IMR-90 (cell line): ENCODE measurements around the gene SCYL2. TPM values are rescaled to one million over a fixed set of nuclear protein-coding genes. Genes with fewer than 3 reads are reported as not detected.
A peak's percentile ranks its signal among the peaks of the same experiment; 100 is the strongest.
"Not testable (repeated sequence)": the region's sequence is repeated elsewhere in the genome, so short reads cannot be mapped to it uniquely, and the experiment has no call there.

Experiments
- ATAC-seq: fragments of 200-7000 bp; cut with Tn5 transposase; 2 replicates; pipeline ENCODE4 v1.9.1; 2020; ENCODE audit warnings: low read depth, mild to moderate bottlenecking, moderate library complexity
- BruUV-seq: library from RNA; stranded (reverse); fragments of 400-500 nt; replicated peaks from 2 replicates; lab custom pipeline; 2021; lab: Mats Ljungman, UMichigan
- CTCF ChIA-PET: fragments of 300-600 bp; formaldehyde crosslinking; extraction: SDS; loops from one replicate; lab custom pipeline; 2021; ENCODE audit warnings: antibody characterized with exemption; lab: Yijun Ruan, JAX
- POLR2A ChIA-PET: fragments of 300-600 bp; sonication (Branson Sonifier 250); formaldehyde crosslinking; loops from one replicate; lab custom pipeline; 2022; ENCODE audit warnings: antibody characterized with exemption; ENCODE audit not compliant: unreplicated experiment; lab: Charles Lee
- DNase-seq: peaks from one replicate; pipeline ENCODE4 v3.0.0; 2013
- H2AFZ ChIP-seq: replicated peaks from 2 replicates; pipeline ENCODE3; 2013; ENCODE audit warnings: low read length, mild to moderate bottlenecking; ENCODE audit not compliant: poor library complexity
- H2AK5ac ChIP-seq: 2 replicates; pipeline ENCODE4 v1.6.1; 2013; ENCODE audit warnings: low read depth, low read length, inconsistent platforms
- H2AK9ac ChIP-seq: replicated peaks from 2 replicates; pipeline ENCODE3; 2013; ENCODE audit warnings: mild to moderate bottlenecking, low read depth, low read length, moderate library complexity; ENCODE audit not compliant: poor library complexity
- H2BK120ac ChIP-seq: 2 replicates; pipeline ENCODE4 v1.6.1; 2013; ENCODE audit warnings: low read depth, low read length, inconsistent platforms
- H2BK15ac ChIP-seq: 3 replicates; pipeline ENCODE4 v1.6.1; 2013; ENCODE audit warnings: low read depth, low read length, inconsistent platforms
- H2BK20ac ChIP-seq: 2 replicates; pipeline ENCODE4 v1.6.1; 2013; ENCODE audit warnings: low read depth, mild to moderate bottlenecking, inconsistent platforms, low read length, moderate library complexity
- H2BK5ac ChIP-seq: 2 replicates; pipeline ENCODE4 v1.6.1; 2013; ENCODE audit warnings: mild to moderate bottlenecking, low read depth, low read length, inconsistent platforms; ENCODE audit not compliant: poor library complexity, severe bottlenecking
- H3K14ac ChIP-seq: replicated peaks from 2 replicates; pipeline ENCODE4 v1.6.1; 2013; ENCODE audit warnings: low read depth, low read length, inconsistent platforms
- H3K18ac ChIP-seq: 2 replicates; pipeline ENCODE4 v1.6.1; 2013; ENCODE audit warnings: low read depth, low read length, control low read depth
- H3K23ac ChIP-seq: 2 replicates; pipeline ENCODE4 v1.6.1; 2013; ENCODE audit warnings: low read depth, low read length, inconsistent platforms
- H3K27ac ChIP-seq: 2 replicates; pipeline ENCODE4 v1.5.1; 2013; ENCODE audit warnings: mild to moderate bottlenecking, control low read depth, low read length; ENCODE audit not compliant: insufficient read depth
- H3K27me3 ChIP-seq: 2 replicates; pipeline ENCODE4 v1.6.1; 2013; ENCODE audit warnings: low read length; ENCODE audit not compliant: control insufficient read depth, insufficient read depth
- H3K36me3 ChIP-seq: 2 replicates; pipeline ENCODE4 v1.6.1; 2013; ENCODE audit warnings: low read length, mixed read lengths; ENCODE audit not compliant: control insufficient read depth, insufficient read depth
- H3K4ac ChIP-seq: 2 replicates; pipeline ENCODE4 v1.6.1; 2013; ENCODE audit warnings: low read depth, low read length, inconsistent platforms
- H3K4me1 ChIP-seq: 2 replicates; pipeline ENCODE4 v1.6.1; 2013; ENCODE audit warnings: low read length, mixed read lengths; ENCODE audit not compliant: control insufficient read depth, insufficient read depth
- H3K4me2 ChIP-seq: 2 replicates; pipeline ENCODE4 v1.6.1; 2013; ENCODE audit warnings: low read depth, mild to moderate bottlenecking, control low read depth, low read length, moderate library complexity
- H3K4me3 ChIP-seq: 2 replicates; pipeline ENCODE4 v1.5.1; 2013; ENCODE audit warnings: low read depth, mild to moderate bottlenecking, control low read depth, low read length, moderate library complexity; ENCODE audit not compliant: insufficient read depth
- H3K56ac ChIP-seq: 2 replicates; pipeline ENCODE4 v1.6.1; 2013; ENCODE audit warnings: low read length, inconsistent platforms; ENCODE audit not compliant: insufficient read depth; ENCODE audit errors: extremely low read depth
- H3K79me1 ChIP-seq, 2 experiments: 2 replicates each; pipeline ENCODE4 v1.6.1; 2013; ENCODE audit warnings: low read length in 2 of 2, inconsistent platforms in 1 of 2, low read depth in 1 of 2
- H3K9ac ChIP-seq: 2 replicates; pipeline ENCODE4 v1.6.1; 2013; ENCODE audit warnings: low read depth, low read length, control low read depth
- H3K9me1 ChIP-seq: 2 replicates; pipeline ENCODE4 v1.6.1; 2013; ENCODE audit warnings: low read length, inconsistent platforms; ENCODE audit not compliant: insufficient read depth
- H3K9me3 ChIP-seq: 2 replicates; pipeline ENCODE4 v1.6.1; 2013; ENCODE audit warnings: low read length; ENCODE audit not compliant: control insufficient read depth, insufficient read depth
- H4K20me1 ChIP-seq: 2 replicates; pipeline ENCODE4 v1.6.1; 2013; ENCODE audit warnings: low read length, inconsistent platforms; ENCODE audit not compliant: insufficient read depth
- H4K5ac ChIP-seq: 2 replicates; pipeline ENCODE4 v1.6.1; 2013; ENCODE audit warnings: mild to moderate bottlenecking, low read depth, low read length, control low read depth
- H4K8ac ChIP-seq, 2 experiments: 2 replicates each; pipeline ENCODE4 v1.6.1; 2013; ENCODE audit warnings: low read depth in 2 of 2, low read length in 2 of 2, control low read depth in 1 of 2, inconsistent platforms in 1 of 2
- H4K91ac ChIP-seq: 2 replicates; pipeline ENCODE4 v1.6.1; 2013; ENCODE audit warnings: low read depth, low read length, inconsistent platforms; ENCODE audit not compliant: insufficient read depth
- CEBPB ChIP-seq: IDR thresholded peaks from 2 replicates; pipeline ENCODE4 v1.6.1; 2012; ENCODE audit warnings: low read depth, low read length, improper control_type of control experiment
- RCOR1 ChIP-seq: IDR thresholded peaks from 2 replicates; pipeline ENCODE4 v1.6.1; 2012; ENCODE audit warnings: mild to moderate bottlenecking, low read length, improper control_type of control experiment; ENCODE audit not compliant: insufficient replicate concordance
- WGBS, 2 experiments: methylation state at CpG; one replicate each; pipeline versions ENCODE4 v1.1.5 to v1.1.7; 2013; ENCODE audit warnings: missing lambda C conversion rate in 2 of 2; ENCODE audit not compliant: insufficient read length in 1 of 2; ENCODE audit errors: extremely low coverage in 2 of 2; 5-methylcytosine and 5-hydroxymethylcytosine counted together
- dilution Hi-C: fragments of 300-500 bp; cut with HindIII; formaldehyde crosslinking; loops from one replicate; pipeline ENCODE4 v1.14.3; 2018; ENCODE audit warnings: low sequenced_read_pairs; ENCODE audit not compliant: unreplicated experiment
- in situ Hi-C: fragments of 300-500 bp; cut with MboI; formaldehyde crosslinking; loops from 3 replicates; pipeline ENCODE4 v1.14.3; 2019; ENCODE audit warnings: low sequenced_read_pairs, inconsistent platforms, mixed read lengths
- intact Hi-C: fragments of 100-400 bp; cut with micrococcal nuclease; formaldehyde crosslinking; loops from 2 replicates; pipeline ENCODE4 v1.10.0; 2022
- polyA plus RNA-seq, 3 experiments: library from polyadenylated mRNA; depleted of rRNA; stranded (reverse); fragments of >200 nt; gene quantifications; 2 replicates each; pipeline ENCODE4 v1.2.3, GENCODE V29; 2012; ENCODE audit warnings: low replicate concordance in 1 of 3
- total RNA-seq: library from RNA; depleted of rRNA; stranded (reverse); fragments of >200 nt; gene quantifications from 2 replicates; pipeline ENCODE4 v1.2.3, GENCODE V29; 2012
- TF ChIP-seq, protein P1 (sequence below): fragments of 150-350 bp; IDR thresholded peaks from 2 replicates; pipeline ENCODE4 v1.6.1; 2016; ENCODE audit warnings: low read depth, mild to moderate bottlenecking, low read length, moderate library complexity, borderline replicate concordance

SCYL2 gene
- total and polyA plus RNA-seq, 2 of the 4 experiments (the other 2 are of a cell fraction), result 15.3 to 52.0 TPM

DNA sequence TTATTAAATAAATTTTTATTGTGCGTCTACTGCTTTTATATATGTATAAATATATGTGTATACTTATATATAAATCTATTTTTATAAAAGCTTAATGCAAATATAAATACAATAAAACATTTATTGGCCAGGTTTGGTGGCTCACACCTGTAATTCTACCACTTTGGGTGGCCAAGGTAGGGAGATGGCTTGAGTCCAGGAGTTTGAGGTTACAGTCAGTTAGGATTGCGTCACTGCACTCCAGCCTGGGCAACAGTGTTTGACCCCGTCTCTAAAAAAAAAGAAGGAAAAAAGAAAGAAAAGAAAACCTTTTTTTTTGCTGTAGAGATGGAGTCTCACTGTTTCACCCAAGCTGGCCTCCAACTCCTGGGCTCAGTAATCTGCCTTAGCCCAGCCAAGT is 45.5 kb upstream of the SCYL2 start:
- DNase-seq (no peak), ATAC-seq (no peak)
- Histone ChIP-seq H2AK5ac (no peak overlapping the region), H3K9me1 (no peaks in the 10 kb centered on the region), H3K9ac (no peak overlapping the region), H3K4me3 (no peak overlapping the region), H2BK15ac (no peak overlapping the region), H3K36me3 (peaks cover 15% of the 10 kb centered on the region), H3K9me3 (no peaks in the 10 kb centered on the region), H2BK120ac (no peak overlapping the region), H2BK20ac (no peak overlapping the region), H2BK5ac (no peak overlapping the region), H3K56ac (no peak overlapping the region), H3K23ac (no peak overlapping the region), H3K4ac (no peak overlapping the region), H2AK9ac (no peak overlapping the region), H3K27ac (no peak overlapping the region), H4K8ac (no peak overlapping the region), H3K27me3 (no peaks in the 10 kb centered on the region), H3K4me1 (no peaks in the 10 kb centered on the region), H3K18ac (no peak overlapping the region), H4K91ac (no peak overlapping the region), H2AFZ (no peak overlapping the region), H4K20me1 (no peaks in the 10 kb centered on the region), H3K4me2 (no peak overlapping the region), H3K14ac (no peak overlapping the region), H4K5ac (no peak overlapping the region), H3K79me1 (no peaks in the 10 kb centered on the region)
- TF ChIP-seq CEBPB, result peak; percentile 41; the same call in 1 of the 2 replicates
- TF ChIP-seq, protein P1, sequence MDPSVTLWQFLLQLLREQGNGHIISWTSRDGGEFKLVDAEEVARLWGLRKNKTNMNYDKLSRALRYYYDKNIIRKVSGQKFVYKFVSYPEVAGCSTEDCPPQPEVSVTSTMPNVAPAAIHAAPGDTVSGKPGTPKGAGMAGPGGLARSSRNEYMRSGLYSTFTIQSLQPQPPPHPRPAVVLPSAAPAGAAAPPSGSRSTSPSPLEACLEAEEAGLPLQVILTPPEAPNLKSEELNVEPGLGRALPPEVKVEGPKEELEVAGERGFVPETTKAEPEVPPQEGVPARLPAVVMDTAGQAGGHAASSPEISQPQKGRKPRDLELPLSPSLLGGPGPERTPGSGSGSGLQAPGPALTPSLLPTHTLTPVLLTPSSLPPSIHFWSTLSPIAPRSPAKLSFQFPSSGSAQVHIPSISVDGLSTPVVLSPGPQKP, result no peak
- no peak for TF ChIP-seq RCOR1
- no CpG with 5 or more reads among the region's 3 CpGs for WGBS, 2 experiments
- dilution Hi-C loops (no loop called here), in situ Hi-C loops (no loop called here), intact Hi-C loops (no loop called here)
- ChIA-PET CTCF (interaction anchor here (0.6 kb wide), 2 partner anchors 75 to 306 kb away, joined by 3 to 5 read pairs; no protein-coding TSS in a partner anchor), POLR2A (no interaction called here)
- BruUV-seq, result no TSS peak

DNA sequence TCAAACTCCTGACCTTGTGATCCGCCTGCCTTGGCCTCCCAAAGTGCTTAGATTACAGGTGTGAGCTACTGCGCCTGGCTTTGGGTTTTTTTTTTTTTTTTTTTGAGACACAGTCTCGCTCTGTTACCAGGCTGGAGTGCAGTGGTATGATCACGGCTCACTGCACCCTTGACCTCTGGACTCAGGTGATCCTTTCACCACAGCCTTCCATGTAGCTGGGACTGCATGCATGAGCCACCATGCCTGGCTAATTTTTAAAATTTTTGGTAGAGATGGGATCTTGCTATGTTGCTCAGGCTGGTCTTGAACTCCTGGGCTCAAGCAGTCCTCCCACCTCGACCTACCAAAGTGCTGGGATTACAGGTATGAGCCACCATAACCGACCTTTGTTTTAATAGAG is 44.8 kb upstream of the SCYL2 start:
- H3K27ac ChIP-seq, H2BK5ac ChIP-seq, H3K4me1 ChIP-seq, H3K23ac ChIP-seq, dilution Hi-C loops, H2BK20ac ChIP-seq, H4K5ac ChIP-seq, CTCF ChIA-PET, POLR2A ChIA-PET, H4K20me1 ChIP-seq, H3K14ac ChIP-seq, ATAC-seq, H2AK5ac ChIP-seq, H2BK120ac ChIP-seq, H3K4ac ChIP-seq, H3K9me1 ChIP-seq, H4K8ac ChIP-seq, H3K79me1 ChIP-seq, H2AK9ac ChIP-seq, H4K91ac ChIP-seq, H3K56ac ChIP-seq, DNase-seq, BruUV-seq, H3K4me3 ChIP-seq, H2AFZ ChIP-seq, H3K9me3 ChIP-seq, in situ Hi-C loops, H3K18ac ChIP-seq, H3K9ac ChIP-seq, H3K27me3 ChIP-seq, H3K4me2 ChIP-seq, intact Hi-C loops, H2BK15ac ChIP-seq: not testable (repeated sequence)
- peaks cover 15% of the 10 kb centered on the region for H3K36me3 ChIP-seq
- 100% methylated on average over 2 of the region's 6 CpGs; no CpG with 5 or more reads in 1 of the 2 experiments for WGBS, 2 experiments
